GM21367 (cell line): ENCODE data around the gene SEMA4C.

Source experiments
- ATAC-seq: cut with Tn5 transposase; IDR thresholded peaks from one replicate; pipeline ENCODE4 v1.9.1; 2021; ENCODE audit not compliant: unreplicated experiment

SEMA4C gene

DNA sequence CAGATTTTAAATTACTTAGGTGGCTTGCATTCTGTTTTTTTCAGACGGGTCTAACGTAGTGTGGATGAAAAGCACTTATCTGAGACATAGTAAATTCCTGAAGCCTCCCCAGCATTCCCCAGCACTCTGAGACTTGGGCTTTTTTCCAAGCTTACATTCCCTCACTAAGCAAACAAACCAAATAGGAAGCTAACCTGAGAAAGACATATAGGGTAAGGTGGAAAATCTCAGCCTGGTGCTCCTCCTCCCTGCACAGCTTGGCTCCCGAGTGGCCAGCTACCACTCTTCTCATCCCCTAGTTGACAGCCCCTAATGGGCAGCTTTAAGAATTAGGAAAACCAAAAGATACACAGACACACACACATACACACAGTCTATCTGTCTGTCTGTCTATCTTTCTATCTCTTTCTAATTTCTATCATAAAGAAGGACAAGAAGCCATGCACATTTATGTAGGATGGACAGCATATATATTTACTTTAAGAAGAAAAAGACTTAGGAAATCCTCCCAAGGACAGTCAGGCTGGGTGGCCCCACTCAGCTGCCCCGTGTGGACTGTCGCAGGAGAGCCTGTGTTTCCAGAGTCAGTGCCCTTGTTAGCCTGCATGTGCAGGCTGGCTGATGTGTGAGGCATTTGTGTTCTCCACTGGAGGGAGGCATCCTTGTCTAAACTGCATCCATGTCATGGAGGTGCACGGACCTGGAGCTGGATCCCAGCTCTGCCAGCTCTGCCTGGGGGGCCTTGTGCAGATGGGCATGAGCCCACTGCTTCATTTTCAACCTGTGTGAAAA is 45.6 kb downstream of the SEMA4C start:
- no peak for ATAC-seq

DNA sequence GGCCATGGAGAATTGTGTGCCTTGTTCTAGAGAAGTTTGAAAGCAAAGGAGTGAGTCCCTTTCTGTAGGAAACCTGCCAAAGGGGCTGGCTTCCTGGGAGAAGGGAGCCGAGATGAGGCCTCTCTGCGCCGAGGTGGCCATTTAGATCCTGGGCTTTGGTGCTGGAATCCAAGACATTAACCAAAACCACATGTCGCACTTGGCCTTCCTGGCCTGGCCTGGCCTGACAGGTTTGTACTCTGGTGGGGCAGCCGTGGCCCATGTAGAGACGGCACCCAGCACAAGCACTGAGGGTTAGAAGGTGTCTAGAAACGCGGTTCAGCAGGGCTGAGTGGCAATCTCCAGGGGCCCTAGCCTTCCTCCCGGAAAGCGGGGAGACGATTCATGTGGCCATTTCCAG is 46.7 kb downstream of the SEMA4C start:
- ATAC-seq, result no peak

DNA sequence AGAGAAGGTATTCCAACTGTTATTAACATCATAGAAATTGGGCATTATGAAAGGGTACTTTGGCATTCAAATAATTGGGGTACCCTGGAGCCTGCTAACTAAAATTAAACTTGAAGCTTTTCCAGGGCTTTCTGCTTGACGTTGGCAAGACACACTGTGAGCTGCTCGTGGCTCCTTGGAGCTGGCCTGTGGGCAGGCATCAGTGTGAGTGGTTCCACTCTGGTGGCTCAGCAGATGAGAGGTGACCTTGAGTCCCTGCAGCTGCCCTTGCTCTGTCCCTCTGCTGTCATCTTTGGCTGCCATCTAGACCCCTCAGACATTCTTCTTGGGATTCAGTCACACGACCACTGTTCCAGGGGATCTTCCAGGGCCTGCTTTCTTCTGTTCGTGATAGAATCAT is 47.1 kb downstream of the SEMA4C start:
- no peak for ATAC-seq

- no peak for ATAC-seq
Measured at GRCh38 chr2:96821113-96821675, 48.7 kb downstream of the SEMA4C start.

GRCh38 chr2:96819876-96820511 is 49.9 kb downstream of the SEMA4C start:
- no peak for ATAC-seq

GRCh38 chr2:96819128-96819875 is 50.6 kb downstream of the SEMA4C start:
- ATAC-seq, result no peak

GRCh38 chr2:96817882-96818281 is 52.0 kb downstream of the SEMA4C start:
- no peak for ATAC-seq

DNA sequence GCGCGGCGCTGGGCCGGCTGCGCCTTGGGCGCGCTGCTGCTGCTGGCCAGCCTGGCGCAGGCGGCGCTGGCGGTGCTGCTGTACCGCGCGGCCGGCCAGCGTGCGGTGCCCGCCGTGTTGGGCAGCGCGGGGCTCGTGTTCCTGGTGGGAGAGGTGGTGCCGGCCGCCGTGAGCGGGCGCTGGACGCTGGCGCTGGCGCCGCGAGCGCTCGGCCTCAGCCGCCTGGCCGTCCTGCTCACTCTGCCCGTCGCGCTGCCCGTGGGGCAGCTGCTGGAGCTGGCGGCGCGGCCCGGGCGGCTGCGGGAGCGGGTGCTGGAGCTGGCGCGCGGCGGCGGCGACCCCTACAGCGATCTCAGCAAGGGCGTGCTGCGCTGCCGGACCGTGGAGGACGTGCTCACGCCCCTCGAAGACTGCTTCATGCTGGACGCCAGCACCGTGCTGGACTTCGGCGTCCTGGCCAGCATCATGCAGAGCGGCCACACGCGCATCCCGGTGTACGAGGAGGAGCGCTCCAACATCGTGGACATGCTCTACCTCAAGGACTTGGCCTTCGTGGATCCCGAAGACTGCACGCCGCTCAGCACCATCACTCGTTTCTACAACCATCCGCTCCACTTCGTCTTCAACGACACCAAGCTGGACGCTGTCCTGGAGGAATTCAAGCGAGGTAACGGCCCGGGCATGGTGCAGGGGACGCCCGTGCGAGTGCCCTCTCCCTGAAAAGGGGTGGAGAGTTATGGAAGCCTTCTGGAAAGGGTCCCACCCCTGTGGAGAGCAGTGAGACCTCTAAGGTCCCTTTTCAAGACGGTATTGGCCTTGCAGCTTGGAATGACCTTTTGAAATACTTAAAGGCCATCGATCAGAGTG is 52.8 kb downstream of the SEMA4C start:
- ATAC-seq, result no peak

DNA sequence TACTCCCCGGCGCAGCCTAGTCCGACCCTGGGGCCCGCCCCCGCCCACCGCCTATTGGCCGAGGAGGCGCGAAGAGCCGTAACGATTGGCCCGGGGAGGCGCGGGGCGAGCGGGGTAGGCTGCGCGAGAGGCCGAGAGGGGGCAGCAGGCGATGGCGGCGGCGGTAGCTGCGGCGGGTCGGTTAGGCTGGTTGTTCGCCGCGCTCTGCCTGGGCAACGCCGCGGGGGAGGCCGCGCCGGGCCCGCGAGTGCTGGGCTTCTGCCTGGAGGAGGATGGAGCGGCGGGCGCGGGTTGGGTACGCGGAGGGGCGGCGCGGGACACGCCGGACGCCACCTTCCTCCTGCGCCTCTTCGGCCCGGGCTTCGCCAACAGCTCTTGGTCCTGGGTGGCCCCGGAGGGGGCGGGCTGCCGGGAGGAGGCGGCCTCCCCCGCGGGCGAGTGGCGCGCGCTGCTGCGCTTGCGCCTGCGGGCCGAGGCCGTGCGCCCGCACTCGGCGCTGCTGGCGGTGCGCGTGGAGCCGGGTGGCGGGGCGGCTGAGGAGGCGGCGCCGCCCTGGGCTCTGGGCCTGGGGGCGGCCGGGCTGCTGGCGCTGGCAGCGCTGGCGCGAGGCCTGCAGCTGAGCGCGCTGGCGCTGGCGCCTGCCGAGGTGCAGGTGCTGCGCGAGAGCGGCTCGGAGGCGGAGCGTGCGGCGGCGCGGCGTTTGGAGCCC is 53.6 kb downstream of the SEMA4C start, which contains the start of gene CNNM3:
CNNM3 (plus strand) TSS at position 142 of the 709 bp plus-strand sequence; CDS start at position 152, 10 bp downstream.
- ATAC-seq, result peak; percentile 78

DNA sequence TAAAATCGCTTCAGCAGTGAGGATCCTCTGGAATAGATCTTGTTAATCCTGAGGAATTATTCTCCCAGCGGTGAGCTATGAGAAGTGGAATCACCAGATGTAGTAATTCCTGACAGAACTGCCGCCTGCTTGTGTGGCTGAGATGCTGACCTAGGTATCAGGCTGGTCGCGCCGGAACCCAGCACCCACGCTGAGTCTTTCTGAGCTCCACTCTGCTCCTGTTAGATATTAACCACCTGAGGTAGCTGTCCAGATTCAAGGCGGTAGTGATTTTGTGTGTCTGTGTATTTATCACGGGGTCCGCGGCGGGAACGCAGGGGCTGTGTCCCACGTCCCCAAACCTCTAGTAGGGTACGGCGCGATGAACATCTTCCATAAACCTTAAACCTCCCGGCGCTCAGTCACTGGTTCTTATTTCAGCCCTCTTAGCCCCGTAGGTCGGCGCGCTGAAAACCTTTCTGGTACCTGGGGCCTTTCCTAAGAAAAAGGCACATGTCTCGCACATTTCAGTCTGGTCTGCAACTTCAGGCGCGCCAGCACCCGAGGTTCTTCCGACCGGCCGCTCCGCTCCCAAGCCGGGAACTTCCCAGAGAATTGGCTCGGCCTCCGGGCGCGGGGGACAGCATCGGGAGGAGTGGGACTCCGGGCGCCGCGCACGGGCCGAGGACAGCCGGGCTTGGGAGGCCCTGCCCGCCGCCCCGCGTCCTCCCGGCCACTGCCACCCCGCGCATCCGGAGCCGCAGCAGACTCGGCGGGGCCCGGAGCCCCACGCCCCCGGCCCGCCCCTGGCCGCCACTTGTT is 54.4 kb downstream of the SEMA4C start:
- no peak for ATAC-seq

GRCh38 chr2:96813656-96814055 is 56.2 kb downstream of the SEMA4C start:
- ATAC-seq, result no peak

- ATAC-seq, result no peak
Measured at GRCh38 chr2:96811917-96812316, 58.0 kb downstream of the SEMA4C start.

- ATAC-seq, result no peak
Measured at GRCh38 chr2:96810783-96811192, 59.1 kb downstream of the SEMA4C start.

GRCh38 chr2:96809951-96810782 is 59.7 kb downstream of the SEMA4C start:
- ATAC-seq, result no peak
